Left lung (tissue), 10 donors: ENCODE measurements around the gene MAPT. TPM values are rescaled to one million over a fixed set of nuclear protein-coding genes. Genes with fewer than 3 reads are reported as not detected.
"Not testable (repeated sequence)": the region's sequence is repeated elsewhere in the genome, so short reads cannot be mapped to it uniquely, and the experiment has no call there.

ENCODE experiments used
- ATAC-seq: fragments of 200-7000 bp; cut with Tn5 transposase; one replicate; pipeline ENCODE4 v1.9.1; 2020; ENCODE audit warnings: moderate library complexity
- DNase-seq, 4 donors: peaks; one replicate each; pipeline ENCODE4 v3.0.0-alpha.2; 2013 to 2020
- H3K27ac ChIP-seq, 2 donors: fragments of 200-600 bp; sonication (generic) in 1 of 2; one replicate each; pipeline versions ENCODE4 v1.5.0 to v1.8.0; 2020 to 2021
- H3K27me3 ChIP-seq, 2 donors: fragments of 200-600 bp; sonication (generic) in 1 of 2; one replicate each; pipeline versions ENCODE4 v1.5.0 to v1.8.0; 2020 to 2021
- H3K36me3 ChIP-seq, 2 donors: fragments of 200-600 bp; sonication (generic) in 1 of 2; one replicate each; pipeline versions ENCODE4 v1.5.0 to v1.8.0; 2020 to 2021
- H3K4me1 ChIP-seq, 2 donors: fragments of 200-600 bp; one replicate each; pipeline ENCODE4 v1.8.0; 2021
- H3K4me3 ChIP-seq, 2 donors: fragments of 200-600 bp; sonication (generic) in 1 of 2; one replicate each; pipeline versions ENCODE4 v1.5.0 to v1.8.0; 2020 to 2021; ENCODE audit warnings: mild to moderate bottlenecking in 1 of 2
- H3K9me3 ChIP-seq, 2 donors: fragments of 200-600 bp; sonication (generic) in 1 of 2; one replicate each; pipeline versions ENCODE4 v1.5.0 to v1.8.0; 2020 to 2021
- CTCF ChIP-seq, 2 donors: fragments of 200-600 bp; sonication (generic) in 1 of 2; IDR thresholded peaks; one replicate each; pipeline versions ENCODE4 v1.5.0 to v1.8.0; 2021; ENCODE audit warnings: antibody characterized with exemption in 2 of 2
- intact Hi-C, 2 donors: fragments of 100-400 bp; cut with DNase I; formaldehyde crosslinking; loops; one replicate each; pipeline versions ENCODE4 v1.11.2 to v1.14.2; 2022
- polyA plus RNA-seq, 6 donors: library from polyadenylated mRNA; unstranded; fragments of 120-200 nt; gene quantifications; one replicate each; pipeline ENCODE4 v1.2.1, GENCODE V29; 2013; ENCODE audit not compliant: insufficient read length in 6 of 6
- total RNA-seq, 2 donors: library from RNA; stranded (reverse); fragmentation: NEBNext Ultra II Directional; extraction: Animal tissue kit (Norgen Biotek cat#: 25700); gene quantifications; one replicate each; pipeline ENCODE4 v1.2.1, GENCODE V29; 2021
- donor health status: DM: no; HTN: yes; CAD: no.
- donor health status: DM: no; HTN: no; CAD: no.

MAPT gene
- total and polyA plus RNA-seq, 8 donors, result 0.99 to 7.7 (median 5.5) TPM

GRCh38 chr17:46020023-46020761 lies 125.8 kb downstream of the MAPT start:
- H3K36me3 ChIP-seq, result peaks cover 0 to 17% of the 10 kb centered on the region in 2 donors
- intact Hi-C loops, result no loop called here
- TF ChIP-seq CTCF (IDR thresholded peaks at IDR 0.05), result no peak
- no peaks in the 10 kb centered on the region for H3K9me3 ChIP-seq
- ATAC-seq (peak; percentile 49), DNase-seq (no peak)
- H3K27ac ChIP-seq, result peak overlapping the region in 1 of 2 donors; percentile 45
- H3K4me1 ChIP-seq, result no peaks in the 10 kb centered on the region
- no peaks in the 10 kb centered on the region for H3K27me3 ChIP-seq
- no peak overlapping the region for H3K4me3 ChIP-seq

GRCh38 chr17:46020998-46021397 lies 126.6 kb downstream of the MAPT start:
- H3K27ac ChIP-seq, result peak overlapping the region in 1 of 2 donors; percentile 45
- ATAC-seq, result no peak
- TF ChIP-seq CTCF (IDR thresholded peaks at IDR 0.05), result no peak

DNA sequence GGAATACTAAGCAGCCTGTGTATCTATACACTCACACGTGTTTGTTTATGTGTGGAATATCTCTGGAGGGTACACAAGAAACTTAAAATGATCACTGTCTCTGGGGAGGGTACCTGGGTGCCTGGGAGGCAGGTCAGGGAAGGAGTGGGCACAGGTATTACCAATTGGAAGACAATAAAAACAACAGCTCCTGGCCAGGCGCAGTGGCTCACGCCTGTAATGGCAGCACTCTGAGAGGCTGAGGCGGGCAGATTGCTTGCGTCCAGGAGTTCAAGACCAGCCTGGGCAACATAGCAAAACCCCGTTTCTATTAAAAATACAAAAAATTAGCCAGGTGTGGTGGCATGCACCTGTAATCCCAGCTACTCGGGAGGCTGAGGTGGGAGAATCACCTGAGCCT lies 129.0 kb downstream of the MAPT start:
- H3K4me3 ChIP-seq, H3K27me3 ChIP-seq, H3K9me3 ChIP-seq, DNase-seq, H3K27ac ChIP-seq, ATAC-seq, intact Hi-C loops: not testable (repeated sequence)
- Histone ChIP-seq H3K4me1 (peaks cover 0 to 22% of the 10 kb centered on the region in 2 donors), H3K36me3 (peaks cover 0 to 40% of the 10 kb centered on the region in 2 donors)

More at GRCh38 chr17:46020998-46021397, 126.6 kb downstream of the MAPT start:
- H3K36me3 ChIP-seq, result peaks cover 0 to 25% of the 10 kb centered on the region in 2 donors
- intact Hi-C loops, result no loop called here
- H3K4me1 ChIP-seq, result peaks cover 0 to 3% of the 10 kb centered on the region in 2 donors
- no peaks in the 10 kb centered on the region for H3K27me3 ChIP-seq
- no peak overlapping the region for H3K4me3 ChIP-seq
- no peaks in the 10 kb centered on the region for H3K9me3 ChIP-seq
- DNase-seq, result no peak

DNA sequence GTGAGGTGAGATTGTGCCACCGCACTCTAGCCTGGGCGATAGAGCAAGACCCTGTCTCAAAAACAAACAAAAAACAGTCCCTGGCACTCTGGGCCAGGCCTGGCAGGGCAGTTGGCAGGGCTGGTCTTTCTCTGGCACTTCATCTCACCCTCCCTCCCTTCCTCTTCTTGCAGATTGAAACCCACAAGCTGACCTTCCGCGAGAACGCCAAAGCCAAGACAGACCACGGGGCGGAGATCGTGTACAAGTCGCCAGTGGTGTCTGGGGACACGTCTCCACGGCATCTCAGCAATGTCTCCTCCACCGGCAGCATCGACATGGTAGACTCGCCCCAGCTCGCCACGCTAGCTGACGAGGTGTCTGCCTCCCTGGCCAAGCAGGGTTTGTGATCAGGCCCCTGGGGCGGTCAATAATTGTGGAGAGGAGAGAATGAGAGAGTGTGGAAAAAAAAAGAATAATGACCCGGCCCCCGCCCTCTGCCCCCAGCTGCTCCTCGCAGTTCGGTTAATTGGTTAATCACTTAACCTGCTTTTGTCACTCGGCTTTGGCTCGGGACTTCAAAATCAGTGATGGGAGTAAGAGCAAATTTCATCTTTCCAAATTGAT lies 129.5 kb downstream of the MAPT start:
- H3K27ac ChIP-seq, result no peak overlapping the region
- H3K4me3 ChIP-seq, result no peak overlapping the region
- TF ChIP-seq CTCF (IDR thresholded peaks at IDR 0.05), result no peak
- H3K4me1 ChIP-seq, result peaks cover 0 to 22% of the 10 kb centered on the region in 2 donors
- H3K36me3 ChIP-seq, result peaks cover 0 to 45% of the 10 kb centered on the region in 2 donors
- DNase-seq (no peak), ATAC-seq (no peak)
- intact Hi-C loops, result no loop called here
- no peaks in the 10 kb centered on the region for H3K9me3 ChIP-seq
- no peaks in the 10 kb centered on the region for H3K27me3 ChIP-seq

GRCh38 chr17:46024590-46024989 lies 130.2 kb downstream of the MAPT start:
- no peak for ATAC-seq
- Histone ChIP-seq H3K9me3 (no peaks in the 10 kb centered on the region), H3K4me3 (no peak overlapping the region), H3K4me1 (peaks cover 0 to 22% of the 10 kb centered on the region in 2 donors), H3K27ac (no peak overlapping the region), H3K27me3 (no peaks in the 10 kb centered on the region), H3K36me3 (peaks cover 0 to 52% of the 10 kb centered on the region in 2 donors)
- intact Hi-C loops, result no loop called here
- no peak for TF ChIP-seq CTCF (IDR thresholded peaks at IDR 0.05)
- DNase-seq, result no peak
